Amniotic stem cell (primary cell): ENCODE data around the gene PRRT2.
A peak's percentile ranks its signal among the peaks of the same experiment; 100 is the strongest.
"Not testable (repeated sequence)": the region's sequence is repeated elsewhere in the genome, so short reads cannot be mapped to it uniquely, and the experiment has no call there.

Source experiments
- DNase-seq: peaks from one replicate; lab custom pipeline; 2025; lab: John Stamatoyannopoulos, UW

Gene PRRT2

GRCh38 chr16:29812754-29813643 lies 1.0 kb downstream of the PRRT2 start:
- no peak for DNase-seq

- no peak for DNase-seq
These were observed 1.9 kb downstream of the PRRT2 start for GRCh38 chr16:29813644-29814562.

GRCh38 chr16:29814592-29814991 lies 2.6 kb downstream of the PRRT2 start:
- no peak for DNase-seq

GRCh38 chr16:29815032-29815721 lies 3.2 kb downstream of the PRRT2 start:
- no peak for DNase-seq

GRCh38 chr16:29815793-29816693 lies 4.0 kb downstream of the PRRT2 start, which contains the start of gene PAGR1:
PAGR1 (plus strand) TSS chr16:29816152; CDS start chr16:29816526, 374 bp downstream.
- DNase-seq, result peak; percentile 98

- no peak for DNase-seq
These were observed 4.9 kb downstream of the PRRT2 start for GRCh38 chr16:29816694-29817441.

GRCh38 chr16:29818082-29818481 lies 6.1 kb downstream of the PRRT2 start:
- DNase-seq, result no peak

GRCh38 chr16:29819506-29819905 lies 7.5 kb downstream of the PRRT2 start:
- no peak for DNase-seq

- DNase-seq, result peak; percentile 42
These were observed 8.3 kb downstream of the PRRT2 start, which contains the start of gene MVP for GRCh38 chr16:29820271-29820701. MVP (plus strand) TSS chr16:29820462; CDS start chr16:29830550, 10,088 bp downstream.

- DNase-seq, result no peak
These were observed 9.0 kb downstream of the PRRT2 start for GRCh38 chr16:29820730-29821642.

GRCh38 chr16:29821643-29822115 lies 9.7 kb downstream of the PRRT2 start:
- no peak for DNase-seq

GRCh38 chr16:29824589-29825144 lies 12.7 kb downstream of the PRRT2 start:
- DNase-seq, result no peak

- DNase-seq, result no peak
These were observed 13.4 kb downstream of the PRRT2 start for GRCh38 chr16:29825145-29826044.

- DNase-seq, result no peak
These were observed 14.3 kb downstream of the PRRT2 start for GRCh38 chr16:29826342-29826695.

- DNase-seq, result no peak
These were observed 18.8 kb downstream of the PRRT2 start for GRCh38 chr16:29830774-29831173.

- DNase-seq, result no peak
These were observed 19.5 kb downstream of the PRRT2 start for GRCh38 chr16:29831490-29831889.

- not testable (repeated sequence) for DNase-seq
These were observed 21.2 kb downstream of the PRRT2 start for GRCh38 chr16:29833219-29833618.

- no peak for DNase-seq
These were observed 22.1 kb downstream of the PRRT2 start for GRCh38 chr16:29834079-29834478.
